NT2/D1 (cell line): ENCODE results near the gene SAP130.

Source experiments
- DNase-seq: peaks from one replicate; pipeline ENCODE4 v3.0.0-alpha.2; 2011; ENCODE audit warnings: low read depth, low spot score
- H3K27me3 ChIP-seq: 2 replicates; pipeline ENCODE4 v1.6.0; 2011; ENCODE audit warnings: mild to moderate bottlenecking; ENCODE audit not compliant: insufficient read length, insufficient read depth
- H3K36me3 ChIP-seq: 2 replicates; pipeline ENCODE4 v1.6.1; 2011; ENCODE audit warnings: mild to moderate bottlenecking, low read length, mixed read lengths; ENCODE audit not compliant: insufficient read depth, insufficient read length
- H3K4me1 ChIP-seq: 2 replicates; pipeline ENCODE4 v1.5.1; 2011; ENCODE audit not compliant: insufficient read depth, insufficient read length
- H3K4me3 ChIP-seq: 2 replicates; pipeline ENCODE4 v1.5.1; 2011; ENCODE audit warnings: low read depth; ENCODE audit not compliant: insufficient read length
- H3K9ac ChIP-seq: 2 replicates; pipeline ENCODE4 v1.6.0; 2011; ENCODE audit warnings: low read depth; ENCODE audit not compliant: insufficient read length
- H3K9me3 ChIP-seq: 2 replicates; pipeline ENCODE4 v1.5.1; 2011; ENCODE audit warnings: mild to moderate bottlenecking, low read length; ENCODE audit not compliant: insufficient read depth
- SUZ12 ChIP-seq: IDR thresholded peaks from 2 replicates; pipeline ENCODE4 v1.6.1; 2011; ENCODE audit not compliant: insufficient read length, insufficient read depth; ENCODE audit errors: extremely low read depth
- YY1 ChIP-seq: IDR thresholded peaks from 2 replicates; pipeline ENCODE4 v1.6.1; 2011; ENCODE audit not compliant: insufficient read length, insufficient read depth
- ZNF274 ChIP-seq: IDR thresholded peaks from 2 replicates; pipeline ENCODE4 v1.6.1; 2011; ENCODE audit warnings: mild to moderate bottlenecking, low read depth, low read length

The SAP130 gene

GRCh38 chr2:127984551-127984950 lies 43.3 kb downstream of the SAP130 start:
- no peak overlapping the region for H3K4me3 ChIP-seq
- DNase-seq = no peak
- TF ChIP-seq YY1 (no peak), SUZ12 (no peak), ZNF274 (no peak)
- H3K9me3 ChIP-seq = no peaks in the 10 kb centered on the region
- no peaks in the 10 kb centered on the region for H3K27me3 ChIP-seq
- H3K36me3 ChIP-seq = peaks cover 67% of the 10 kb centered on the region
- no peaks in the 10 kb centered on the region for H3K4me1 ChIP-seq
- H3K9ac ChIP-seq = no peak overlapping the region

GRCh38 chr2:127969446-127969845 lies 58.4 kb downstream of the SAP130 start:
- H3K27me3 ChIP-seq = no peaks in the 10 kb centered on the region
- no peak for TF ChIP-seq SUZ12
- no peak for TF ChIP-seq ZNF274
- no peak for TF ChIP-seq YY1
- peaks cover 36% of the 10 kb centered on the region for H3K36me3 ChIP-seq

DNA sequence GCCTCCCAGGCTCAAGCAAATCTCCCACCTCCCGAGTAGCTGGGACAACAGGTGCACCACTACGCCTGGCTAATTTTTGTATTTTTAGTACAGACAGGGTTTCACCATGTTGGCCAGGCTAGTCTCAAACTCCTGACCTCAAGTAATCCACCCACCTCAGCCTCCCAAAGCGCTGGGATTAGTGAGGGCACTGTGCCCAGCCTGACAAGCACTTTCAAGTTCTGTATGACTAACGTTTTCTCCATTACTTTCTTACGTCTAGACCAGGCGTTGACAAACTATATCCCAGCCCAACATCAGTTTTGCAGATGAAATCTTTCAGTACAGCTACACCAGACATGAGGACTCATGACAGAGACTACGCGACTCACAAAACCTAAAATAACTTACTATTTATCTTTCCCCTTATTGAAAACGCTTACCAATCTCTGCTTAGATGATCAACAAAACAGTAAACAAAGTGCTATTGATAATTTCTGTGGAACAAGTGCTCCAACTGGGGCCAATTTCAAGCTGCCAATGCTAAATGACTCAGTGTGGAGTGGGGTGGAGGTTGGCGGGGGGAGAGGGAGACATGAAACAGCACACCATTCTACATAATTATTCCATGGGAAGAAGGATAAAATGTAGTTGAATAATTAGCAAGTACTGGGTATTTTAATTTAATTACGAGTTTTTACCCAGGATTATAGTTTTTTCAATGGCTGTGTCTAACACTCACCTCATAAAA lies 59.1 kb downstream of the SAP130 start:
- no peaks in the 10 kb centered on the region for H3K27me3 ChIP-seq
- no peak for DNase-seq
- no peaks in the 10 kb centered on the region for H3K4me1 ChIP-seq
- no peak overlapping the region for H3K9ac ChIP-seq
- peaks cover 3% of the 10 kb centered on the region; the same call in 1 of the 2 replicates for H3K9me3 ChIP-seq
- peaks cover 33% of the 10 kb centered on the region for H3K36me3 ChIP-seq
- no peak overlapping the region for H3K4me3 ChIP-seq
- no peak for TF ChIP-seq YY1

More at GRCh38 chr2:127969446-127969845, 58.4 kb downstream of the SAP130 start:
- no peak overlapping the region for H3K9ac ChIP-seq
- H3K9me3 ChIP-seq = no peaks in the 10 kb centered on the region
- H3K4me3 ChIP-seq = no peak overlapping the region
- no peak for DNase-seq
- no peaks in the 10 kb centered on the region for H3K4me1 ChIP-seq

GRCh38 chr2:127961729-127962128 lies 66.1 kb downstream of the SAP130 start:
- DNase-seq = no peak
- H3K4me3 ChIP-seq = no peak overlapping the region
- TF ChIP-seq ZNF274 (no peak), SUZ12 (no peak), YY1 (no peak)
- no peak overlapping the region for H3K9ac ChIP-seq
- peaks cover 38% of the 10 kb centered on the region for H3K36me3 ChIP-seq
- H3K9me3 ChIP-seq = peaks cover 10% of the 10 kb centered on the region; the same call in 1 of the 2 replicates
- no peaks in the 10 kb centered on the region for H3K27me3 ChIP-seq
- no peaks in the 10 kb centered on the region for H3K4me1 ChIP-seq

DNA sequence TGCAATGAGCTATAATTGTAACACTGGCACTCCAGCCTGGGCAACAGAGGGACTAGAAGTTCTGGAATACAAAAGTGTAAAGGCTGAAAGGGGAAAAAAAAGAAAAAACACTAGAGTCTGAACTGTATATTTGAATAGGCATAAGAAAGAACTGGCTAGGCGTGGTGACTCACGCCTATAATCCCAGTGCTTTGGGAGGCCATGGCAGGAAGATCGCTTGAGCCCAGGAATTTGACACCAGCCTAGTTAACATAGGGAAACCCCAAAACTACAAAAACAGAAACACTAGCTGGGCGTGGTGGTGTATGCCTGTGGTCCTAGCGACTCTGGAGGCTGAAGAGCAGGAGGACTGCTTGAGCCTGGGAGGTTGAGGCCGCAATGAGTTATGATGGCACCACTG lies 70.6 kb downstream of the SAP130 start:
- Histone ChIP-seq H3K27me3 (no peaks in the 10 kb centered on the region), H3K4me3 (no peak overlapping the region), H3K9me3 (no peaks in the 10 kb centered on the region), H3K36me3 (peaks cover 48% of the 10 kb centered on the region), H3K9ac (no peak overlapping the region), H3K4me1 (no peaks in the 10 kb centered on the region)
- TF ChIP-seq YY1 = no peak
- TF ChIP-seq SUZ12 = no peak
- DNase-seq = peak; percentile 25

GRCh38 chr2:127954857-127955256 lies 73.0 kb downstream of the SAP130 start:
- Histone ChIP-seq H3K36me3 (peaks cover 56% of the 10 kb centered on the region), H3K27me3 (no peaks in the 10 kb centered on the region)

DNA sequence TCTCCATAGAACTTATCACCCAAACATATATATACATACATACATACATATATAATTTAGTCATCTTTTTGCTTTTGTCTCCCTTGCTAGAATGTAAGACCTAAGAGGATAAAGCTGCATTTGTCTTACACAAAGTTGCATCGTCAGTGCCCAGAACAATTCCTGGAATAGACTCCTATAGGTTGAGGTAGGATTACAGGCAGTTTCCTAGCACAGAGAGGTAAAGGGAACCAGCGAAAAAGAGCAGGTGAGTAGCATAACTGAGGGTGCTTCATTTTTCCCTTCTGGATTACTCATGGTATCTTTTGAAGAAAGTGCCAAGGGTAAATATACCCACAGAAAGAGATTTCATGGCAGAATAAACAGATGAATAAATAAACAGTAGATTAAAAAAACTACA lies 74.0 kb downstream of the SAP130 start:
- peaks cover 58% of the 10 kb centered on the region for H3K36me3 ChIP-seq
- H3K9ac ChIP-seq = no peak overlapping the region
- H3K9me3 ChIP-seq = no peaks in the 10 kb centered on the region
- TF ChIP-seq ZNF274 = no peak
- TF ChIP-seq SUZ12 = no peak
- TF ChIP-seq YY1 = no peak
- no peaks in the 10 kb centered on the region for H3K27me3 ChIP-seq
- DNase-seq = no peak
- no peak overlapping the region for H3K4me3 ChIP-seq
- no peaks in the 10 kb centered on the region for H3K4me1 ChIP-seq

More at GRCh38 chr2:127954857-127955256, 73.0 kb downstream of the SAP130 start:
- Histone ChIP-seq H3K9ac (no peak overlapping the region), H3K4me3 (no peak overlapping the region), H3K9me3 (no peaks in the 10 kb centered on the region), H3K4me1 (no peaks in the 10 kb centered on the region)
- no peak for DNase-seq
- TF ChIP-seq ZNF274 (no peak), YY1 (no peak), SUZ12 (no peak)
